GM12878 (cell line): ENCODE data around the gene BCAR3. TPM values are rescaled to one million over a fixed set of nuclear protein-coding genes. Genes with fewer than 3 reads are reported as not detected.

Experiments
- ATAC-seq: fragments of 200-7000 bp; cut with Tn5 transposase; 3 replicates; pipeline ENCODE4 v1.9.1; 2020; ENCODE audit warnings: mild to moderate bottlenecking, moderate library complexity
- BruUV-seq: library from RNA; stranded (reverse); fragments of 400-500 nt; replicated peaks from 2 replicates; lab custom pipeline; 2021; lab: Mats Ljungman, UMichigan
- CTCF ChIA-PET: fragments of 300-600 bp; sonication (Branson Sonifier 250); formaldehyde crosslinking; extraction: SDS; loops from one replicate; lab custom pipeline; 2021; ENCODE audit warnings: inconsistent platforms; lab: Yijun Ruan, JAX
- POLR2A ChIA-PET: fragments of 350-600 bp; formaldehyde crosslinking; extraction: SDS; loops from one replicate; lab custom pipeline; 2021; ENCODE audit warnings: inconsistent platforms; lab: Charles Lee
- RAD21 ChIA-PET: fragments of 300-600 bp; sonication (Branson Sonifier 250); formaldehyde crosslinking; loops from one replicate; lab custom pipeline; 2023; ENCODE audit warnings: antibody characterized with exemption; ENCODE audit not compliant: unreplicated experiment; lab: Charles Lee
- SMC1A ChIA-PET: fragments of 300-600 bp; sonication (Branson Sonifier 250); formaldehyde crosslinking; loops from one replicate; lab custom pipeline; 2023; ENCODE audit not compliant: unreplicated experiment, uncharacterized antibody; lab: Charles Lee
- DNase-seq: peaks from one replicate; pipeline ENCODE4 v3.0.0-alpha.2; 2011; ENCODE audit warnings: low read depth, low spot score
- FAIRE-seq: peaks from 3 replicates; lab custom pipeline; 2011; peaks lifted over from hg19 to GRCh38; lab: Jason Lieb, UNC
- H2AFZ ChIP-seq: 2 replicates; pipeline ENCODE4 v1.6.0; 2011; ENCODE audit warnings: low read depth, low read length, control low read depth; ENCODE audit not compliant: control insufficient read depth
- H3K27ac ChIP-seq: 2 replicates; pipeline ENCODE4 v1.5.1; 2011; ENCODE audit warnings: control low read depth; ENCODE audit not compliant: control insufficient read depth, insufficient read depth
- H3K27me3 ChIP-seq, 2 experiments: replicated peaks in 1 of 2; 2 replicates each; pipeline versions ENCODE4 v1.6.0 to v1.6.1; 2011; ENCODE audit warnings: low read length in 1 of 2; ENCODE audit not compliant: control insufficient read depth in 2 of 2, insufficient read depth in 2 of 2
- H3K36me3 ChIP-seq, 2 experiments: 2 replicates each; pipeline ENCODE4 v1.5.1; 2011; ENCODE audit warnings: low read length in 1 of 2; ENCODE audit not compliant: control insufficient read depth in 2 of 2, insufficient read depth in 2 of 2
- H3K4me1 ChIP-seq: 2 replicates; pipeline ENCODE4 v1.6.1; 2011; ENCODE audit warnings: mild to moderate bottlenecking, low read length, moderate library complexity, mixed read lengths; ENCODE audit not compliant: control insufficient read depth, insufficient read depth
- H3K4me2 ChIP-seq: 2 replicates; pipeline ENCODE4 v1.6.0; 2011; ENCODE audit warnings: control low read depth; ENCODE audit not compliant: control insufficient read depth, insufficient read depth
- H3K4me3 ChIP-seq: fragments of 200-600 bp; sonication (generic); 2 replicates; pipeline ENCODE4 v1.5.1; 2016
- H3K79me2 ChIP-seq: 2 replicates; pipeline ENCODE4 v1.6.0; 2011; ENCODE audit warnings: low read length; ENCODE audit not compliant: control insufficient read depth, insufficient read depth
- H3K9ac ChIP-seq: 2 replicates; pipeline ENCODE4 v1.8.0; 2011; ENCODE audit warnings: low read length, control low read depth, mixed read lengths; ENCODE audit not compliant: control insufficient read depth, insufficient read depth
- H3K9me3 ChIP-seq: replicated peaks from 3 replicates; pipeline ENCODE4 v1.5.1; 2011; ENCODE audit warnings: mild to moderate bottlenecking, low read length; ENCODE audit not compliant: control insufficient read depth, insufficient read depth
- H4K20me1 ChIP-seq: 2 replicates; pipeline ENCODE4 v1.6.0; 2011; ENCODE audit not compliant: control insufficient read depth, insufficient read depth
- CHD1 ChIP-seq: IDR thresholded peaks from 2 replicates; pipeline ENCODE4 v1.6.1; 2012; ENCODE audit warnings: low read depth, low read length, improper control_type of control experiment
- IRF4 ChIP-seq: IDR thresholded peaks from 2 replicates; pipeline ENCODE4 v1.6.1; 2011; ENCODE audit warnings: low read depth, low read length
- MTA3 ChIP-seq: IDR thresholded peaks from 2 replicates; pipeline ENCODE4 v1.6.1; 2012; ENCODE audit warnings: low read length, inconsistent platforms, borderline replicate concordance
- POLR2AphosphoS2 ChIP-seq: IDR thresholded peaks from 2 replicates; pipeline ENCODE4 v1.6.1; 2011; ENCODE audit warnings: low read depth, mild to moderate bottlenecking, low read length, improper control_type of control experiment, moderate library complexity
- USF1 ChIP-seq: IDR thresholded peaks from 2 replicates; pipeline ENCODE4 v1.6.1; 2011; ENCODE audit warnings: borderline replicate concordance, low read depth, mild to moderate bottlenecking, moderate library complexity, mixed read lengths, low read length; ENCODE audit not compliant: insufficient read depth; ENCODE audit errors: extremely low read length
- WGBS: methylation state at CpG from one replicate; pipeline ENCODE4 v1.1.6; 2016; ENCODE audit warnings: low lambda C conversion rate; ENCODE audit not compliant: insufficient replicate concordance, insufficient coverage; ENCODE audit errors: missing lambda C conversion rate; 5-methylcytosine and 5-hydroxymethylcytosine counted together
- in situ Hi-C: fragments of 300-500 bp; cut with MboI; formaldehyde crosslinking; loops from 9 replicates; pipeline ENCODE4 v1.14.3; 2018; ENCODE audit warnings: mixed read lengths
- intact Hi-C: fragments of 100-400 bp; cut with micrococcal nuclease; formaldehyde crosslinking; loops from one replicate; pipeline ENCODE4 v1.14.2; 2022; ENCODE audit not compliant: unreplicated experiment
- polyA plus RNA-seq, 11 experiments: library from polyadenylated mRNA; depleted of rRNA in 4 of 11; unstranded in 6 of 11; stranded (reverse) in 5 of 11; fragments of >200 nt; fragmentation: Nextera tagmentation in 4 of 11; fragmentation: Illumina TruSeq in 1 of 11; extraction: Ambion mirVana in 4 of 11; extraction: Trizol in 1 of 11; gene quantifications; 1 replicate in 1 of 11; 2 replicates in 10 of 11; pipeline versions ENCODE4 v1.2.1 to v1.2.3, GENCODE V29; 2011 to 2016; ENCODE audit warnings: inconsistent platforms in 2 of 11, missing spikeins in 2 of 11, low read depth in 1 of 11
- total RNA-seq, 4 experiments: library from RNA; depleted of rRNA in 3 of 4; stranded (reverse); fragments of >200 nt in 3 of 4; fragmentation: Illumina TruSeq in 1 of 4; extraction: Trizol in 1 of 4; gene quantifications; 2 replicates each; pipeline versions ENCODE4 v1.2.1 to v1.2.3, GENCODE V29; 2013 to 2021

The BCAR3 gene
- total and polyA plus RNA-seq, 10 of the 15 experiments (the other 5 are each of a cell fraction or from before 2014, with no cell fraction given): 1.3 to 6.6 (median 1.8) TPM

DNA sequence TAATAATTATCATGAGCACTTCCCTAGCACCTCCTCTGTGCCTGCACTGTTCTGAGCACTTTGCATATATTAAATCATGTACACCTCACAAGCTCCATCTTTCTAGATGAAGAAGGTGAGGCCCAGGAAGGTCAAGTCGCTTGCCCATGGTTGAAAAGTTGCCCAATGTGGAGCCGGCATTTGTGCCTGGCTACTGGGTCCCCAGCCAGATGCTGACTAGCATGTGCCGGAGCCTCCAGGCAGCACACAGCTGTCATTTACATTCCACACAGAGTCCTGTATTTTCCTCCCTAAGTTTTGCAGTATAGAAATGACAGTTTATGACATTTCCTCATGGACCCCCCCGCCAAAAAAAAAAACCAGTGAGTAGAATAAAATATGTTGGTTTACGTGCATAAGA, 94.3 kb downstream of the BCAR3 start:
- no peak overlapping the region for H3K4me3 ChIP-seq
- no peaks in the 10 kb centered on the region; the same call in 1 of the 2 replicates for H4K20me1 ChIP-seq
- DNase-seq (no peak), ATAC-seq (no peak), FAIRE-seq (no peak)
- H3K9ac ChIP-seq: no peak overlapping the region
- ChIA-PET POLR2A (no interaction called here), RAD21 (interaction anchor here (0.8 kb wide), 1 partner anchor 38 kb away, joined by 3 read pairs; no protein-coding TSS in a partner anchor), CTCF (no interaction called here), SMC1A (interaction anchor here (0.8 to 1.6 kb wide), 2 partner anchors 30 to 157 kb away, joined by 3 read pairs; no protein-coding TSS in a partner anchor)
- H3K27ac ChIP-seq: no peak overlapping the region
- WGBS: 67% methylated on average over 5 of the region's 5 CpGs
- BruUV-seq: no TSS peak
- no peak for TF ChIP-seq IRF4
- TF ChIP-seq USF1: no peak
- no peak overlapping the region for H2AFZ ChIP-seq
- no peaks in the 10 kb centered on the region; a peak in 1 of 4 replicates for H3K36me3 ChIP-seq
- in situ Hi-C loops (no loop called here), intact Hi-C loops (no loop called here)
- no peaks in the 10 kb centered on the region for H3K79me2 ChIP-seq
- H3K4me1 ChIP-seq: peaks cover 4% of the 10 kb centered on the region
- H3K9me3 ChIP-seq: no peaks in the 10 kb centered on the region
- no peak overlapping the region for H3K4me2 ChIP-seq
- H3K27me3 ChIP-seq: no peaks in the 10 kb centered on the region

DNA sequence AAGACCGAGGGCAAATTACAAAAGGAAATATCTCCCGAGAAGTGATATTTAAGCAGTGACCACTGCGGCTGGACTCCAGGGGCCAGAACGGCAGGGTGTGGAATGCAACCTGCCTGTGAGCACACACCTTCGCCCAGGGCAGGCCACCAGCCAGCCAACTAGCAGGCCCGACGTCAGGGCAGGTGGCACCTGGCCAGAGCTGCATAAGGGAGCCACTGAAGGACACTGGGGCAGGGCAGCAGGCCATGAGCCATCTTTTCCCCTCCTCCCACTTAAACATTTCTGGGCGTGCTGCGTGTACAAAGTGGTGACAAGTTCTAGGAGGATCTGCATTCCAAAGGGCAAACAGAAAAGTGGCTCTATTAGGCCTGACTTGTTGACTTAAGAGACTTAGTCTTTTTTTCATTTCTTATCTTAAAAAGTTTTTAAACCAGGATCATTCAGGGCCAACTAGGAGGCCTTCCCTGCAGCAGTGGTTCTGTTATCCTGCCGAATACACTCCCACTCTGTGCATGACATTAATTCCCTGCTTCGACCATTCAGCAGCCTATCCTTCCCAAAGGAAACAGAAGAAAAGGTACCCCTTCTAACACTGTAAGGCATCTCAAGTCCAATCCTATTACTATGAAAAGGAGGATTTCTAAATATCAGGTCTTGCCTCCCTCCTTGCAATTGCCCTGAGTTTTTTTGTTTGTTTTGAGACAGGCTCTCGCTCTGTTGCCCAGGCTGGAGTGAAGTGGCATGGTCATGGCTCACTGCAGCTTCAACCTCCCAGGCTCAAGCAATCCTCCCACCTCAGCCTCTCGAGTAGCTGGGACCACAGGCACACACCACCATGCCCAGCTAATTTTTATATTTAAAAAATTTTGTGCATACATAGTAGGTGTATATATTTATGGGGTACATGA, 96.3 kb downstream of the BCAR3 start:
- SMC1A ChIA-PET: no interaction called here
- WGBS: 71% methylated on average over 13 of the region's 13 CpGs
- H3K4me3 ChIP-seq: no peak overlapping the region
- no peaks in the 10 kb centered on the region for H3K27me3 ChIP-seq
- no TSS peak for BruUV-seq
- H3K4me1 ChIP-seq: no peaks in the 10 kb centered on the region
- no peak overlapping the region for H3K27ac ChIP-seq
- in situ Hi-C loops (no loop called here), intact Hi-C loops (no loop called here)
- no peaks in the 10 kb centered on the region; a peak in 1 of 4 replicates for H3K36me3 ChIP-seq
- TF ChIP-seq CHD1: no peak
- TF ChIP-seq POLR2AphosphoS2: no peak
- TF ChIP-seq MTA3: no peak
- no peak overlapping the region for H3K4me2 ChIP-seq
- H4K20me1 ChIP-seq: no peaks in the 10 kb centered on the region; the same call in 1 of the 2 replicates
- no peaks in the 10 kb centered on the region for H3K79me2 ChIP-seq
- H3K9ac ChIP-seq: no peak overlapping the region
- CTCF ChIA-PET: no interaction called here
- FAIRE-seq: no peak
- DNase-seq: no peak
- H2AFZ ChIP-seq: no peak overlapping the region
- RAD21 ChIA-PET: no interaction called here
- no peaks in the 10 kb centered on the region for H3K9me3 ChIP-seq
- POLR2A ChIA-PET: no interaction called here
- no peak for ATAC-seq
